Caco-2 (cell line): ENCODE results near the gene MYOM3. TPM values are rescaled to one million over a fixed set of nuclear protein-coding genes. Genes with fewer than 3 reads are reported as not detected.

Source experiments
- BruUV-seq: library from RNA; stranded (reverse); fragments of 400-500 nt; replicated peaks from 2 replicates; lab custom pipeline; 2021; lab: Mats Ljungman, UMichigan
- CTCF ChIA-PET: fragments of 300-600 bp; sonication (Branson Sonifier 250); formaldehyde crosslinking; loops from one replicate; lab custom pipeline; 2022; ENCODE audit warnings: antibody characterized with exemption; lab: Charles Lee
- POLR2A ChIA-PET: fragments of 300-600 bp; sonication (Branson Sonifier 250); formaldehyde crosslinking; loops from one replicate; lab custom pipeline; 2022; ENCODE audit warnings: antibody characterized with exemption; lab: Charles Lee
- DNase-seq, 2 experiments: peaks; one replicate each; pipeline versions ENCODE4 v3.0.0 to v3.0.0-alpha.2; 2020 to 2022
- H3K27me3 ChIP-seq: replicated peaks from 2 replicates; pipeline ENCODE4 v1.6.0; 2011; ENCODE audit warnings: low read length; ENCODE audit not compliant: control insufficient read depth, insufficient read depth
- H3K36me3 ChIP-seq: 2 replicates; pipeline ENCODE4 v1.5.1; 2011; ENCODE audit warnings: low read length; ENCODE audit not compliant: control insufficient read depth, insufficient read depth
- H3K4me1 ChIP-seq: fragments of 250-450 bp; sonication (Bioruptor Pico); 2 replicates; pipeline ENCODE4 v1.5.1; 2020; ENCODE audit warnings: mild to moderate bottlenecking
- H3K4me3 ChIP-seq: 2 replicates; pipeline ENCODE4 v1.5.1; 2011; ENCODE audit warnings: low read depth, mild to moderate bottlenecking, control low read depth, low read length
- H3K9me3 ChIP-seq: fragments of 250-450 bp; sonication (Bioruptor Pico); 2 replicates; pipeline ENCODE4 v1.5.1; 2020; ENCODE audit warnings: mild to moderate bottlenecking, moderate library complexity
- H3K27ac Mint-ChIP-seq: one replicate; pipeline ENCODE4 v1.8.0; 2022; ENCODE audit warnings: mixed read lengths; ENCODE audit not compliant: unreplicated experiment
- H3K27me3 Mint-ChIP-seq: one replicate; pipeline ENCODE4 v1.8.0; 2022; ENCODE audit warnings: mixed read lengths; ENCODE audit not compliant: insufficient read depth, unreplicated experiment
- H3K36me3 Mint-ChIP-seq: one replicate; pipeline ENCODE4 v1.8.0; 2022; ENCODE audit warnings: mild to moderate bottlenecking, mixed read lengths; ENCODE audit not compliant: insufficient read depth, unreplicated experiment
- H3K4me1 Mint-ChIP-seq: one replicate; pipeline ENCODE4 v1.8.0; 2022; ENCODE audit warnings: low read depth, mixed read lengths; ENCODE audit not compliant: unreplicated experiment
- H3K4me3 Mint-ChIP-seq: one replicate; pipeline ENCODE4 v1.8.0; 2022; ENCODE audit warnings: mild to moderate bottlenecking, moderate library complexity, mixed read lengths; ENCODE audit not compliant: unreplicated experiment
- H3K9me3 Mint-ChIP-seq: one replicate; pipeline ENCODE4 v1.8.0; 2022; ENCODE audit warnings: mixed read lengths; ENCODE audit not compliant: unreplicated experiment
- CTCF ChIP-seq, 2 experiments: fragments of 200-600 bp in 1 of 2; IDR thresholded peaks; 1 replicate in 1 of 2; 2 replicates in 1 of 2; pipeline versions ENCODE4 v1.5.1 to v1.8.0; 2011 to 2022; ENCODE audit warnings: antibody characterized with exemption in 1 of 2, control low read depth in 1 of 2, inconsistent platforms in 1 of 2, low read depth in 1 of 2, low read length in 1 of 2, mild to moderate bottlenecking in 1 of 2, moderate library complexity in 1 of 2; ENCODE audit not compliant: insufficient read depth in 1 of 2, severe bottlenecking in 1 of 2, unreplicated experiment in 1 of 2
- intact Hi-C: fragments of 100-400 bp; cut with micrococcal nuclease; formaldehyde crosslinking; loops from one replicate; pipeline ENCODE4 v1.10.0; 2022; ENCODE audit not compliant: unreplicated experiment
- total RNA-seq: library from RNA; stranded (reverse); gene quantifications from 2 replicates; pipeline ENCODE4 v1.2.3, GENCODE V29; 2022

Gene MYOM3
- total RNA-seq, 1 experiment from 2014 or later: not detected

- TF ChIP-seq CTCF (IDR thresholded peaks at IDR 0.05; ENCODE audit: insufficient read depth in 1 of 2, low read depth in 1 of 2, low read length in 1 of 2, severe bottlenecking in 1 of 2, unreplicated experiment in 1 of 2): no peak
- no TSS peak for BruUV-seq
- Histone ChIP-seq H3K4me3 (no peak overlapping the region), H3K27me3 (no peaks in the 10 kb centered on the region), H3K36me3 (no peaks in the 10 kb centered on the region), H3K4me1 (peaks cover 27% of the 10 kb centered on the region), H3K9me3 (no peaks in the 10 kb centered on the region)
- Mint-ChIP-seq H3K4me3 (no peak overlapping the region), H3K36me3 (peaks cover 8% of the 10 kb centered on the region), H3K27ac (no peak overlapping the region), H3K9me3 (no peaks in the 10 kb centered on the region), H3K27me3 (no peaks in the 10 kb centered on the region), H3K4me1 (peaks cover 29% of the 10 kb centered on the region)
- no peak for DNase-seq
- ChIA-PET CTCF (no interaction called here), POLR2A (interaction anchor here (0.6 kb wide), 1 partner anchor 493 kb away, joined by 4 read pairs; no protein-coding TSS in a partner anchor)
- intact Hi-C loops: no loop called here
Measured at GRCh38 chr1:24147194-24147593, 35.3 kb upstream of the MYOM3 start.

- peak within 1 kb of the TSS; percentile 37 for H3K4me3 Mint-ChIP-seq
- ChIA-PET POLR2A (no interaction called here), CTCF (interaction anchor here (0.6 to 1.2 kb wide), 2 partner anchors 9 to 497 kb away, joined by 3 read pairs; no protein-coding TSS in a partner anchor)
- no TSS peak for BruUV-seq
- peaks cover 13% of the 10 kb centered on the region for H3K4me1 Mint-ChIP-seq
- no peaks in the 10 kb centered on the region for H3K27me3 Mint-ChIP-seq
- Histone ChIP-seq H3K4me3 (peak within 1 kb of the TSS; percentile 26), H3K4me1 (peaks cover 14% of the 10 kb centered on the region), H3K36me3 (no peaks in the 10 kb centered on the region), H3K9me3 (no peaks in the 10 kb centered on the region), H3K27me3 (no peaks in the 10 kb centered on the region)
- TF ChIP-seq CTCF (IDR thresholded peaks at IDR 0.05; ENCODE audit: insufficient read depth in 1 of 2, low read depth in 1 of 2, low read length in 1 of 2, severe bottlenecking in 1 of 2, unreplicated experiment in 1 of 2): no peak
- peak; percentile 34 to 81 for DNase-seq
- intact Hi-C loops: no loop called here
- no peaks in the 10 kb centered on the region for H3K36me3 Mint-ChIP-seq
- no peaks in the 10 kb centered on the region for H3K9me3 Mint-ChIP-seq
- H3K27ac Mint-ChIP-seq: peak within 1 kb of the TSS; percentile 42
Measured at GRCh38 chr1:24142546-24143534, 30.9 kb upstream of the MYOM3 start, which contains the start of gene IL22RA1. TSS of gene IL22RA1 (minus strand) at chr1:24143140. CDS start at chr1:24143082, 58 bp downstream.

- ChIA-PET CTCF (interaction anchor here (1.2 kb wide), 1 partner anchor 10 kb away, joined by 3 read pairs; no protein-coding TSS in a partner anchor), POLR2A (no interaction called here)
- no peak for DNase-seq
- Histone ChIP-seq H3K27me3 (no peaks in the 10 kb centered on the region), H3K4me1 (peaks cover 14% of the 10 kb centered on the region), H3K36me3 (no peaks in the 10 kb centered on the region), H3K4me3 (no peak overlapping the region), H3K9me3 (no peaks in the 10 kb centered on the region)
- no peaks in the 10 kb centered on the region for H3K9me3 Mint-ChIP-seq
- no TSS peak for BruUV-seq
- TF ChIP-seq CTCF (IDR thresholded peaks at IDR 0.05; ENCODE audit: insufficient read depth in 1 of 2, low read depth in 1 of 2, low read length in 1 of 2, severe bottlenecking in 1 of 2, unreplicated experiment in 1 of 2): no peak
- H3K36me3 Mint-ChIP-seq: no peaks in the 10 kb centered on the region
- no peak overlapping the region for H3K4me3 Mint-ChIP-seq
- H3K27ac Mint-ChIP-seq: no peak overlapping the region
- H3K27me3 Mint-ChIP-seq: no peaks in the 10 kb centered on the region
- peaks cover 13% of the 10 kb centered on the region for H3K4me1 Mint-ChIP-seq
- intact Hi-C loops: no loop called here
Measured at GRCh38 chr1:24141311-24141997, 29.5 kb upstream of the MYOM3 start.
